ENCODE measurements around the gene CPPED1.
"Not testable (repeated sequence)": the region's sequence is repeated elsewhere in the genome, so short reads cannot be mapped to it uniquely, and the experiment has no call there.

Gene CPPED1

GRCh38 chr16:12769525-12769924, 34.2 kb downstream of the CPPED1 start:
- Histone ChIP-seq H3K9me3 (replicated peaks in 1 of 11) (peaks cover 0 to 11% (median 1%) of the 10 kb centered on the region in 11 experiments; a peak in 3 of 22 replicates), H3K4me1 (peaks cover 27 to 59% (median 42%) of the 10 kb centered on the region in 10 experiments), H4K20me1 (peaks cover 0 to 91% (median 11%) of the 10 kb centered on the region in 11 experiments; a peak in 10 of 22 replicates), H3K36me3 (peaks cover under 1 to 89% (median 19%) of the 10 kb centered on the region in 11 experiments; a peak in 17 of 22 replicates), H3K27ac (no peak overlapping the region), H3K27me3 (no peaks in the 10 kb centered on the region), H3K4me3 (no peak overlapping the region), H3K4me2 (peak overlapping the region in 8 of 11 experiments; percentile 56 to 87 (median 68); a peak in 8 of 22 replicates), H3K9ac (no peak overlapping the region)
- no peak for TF ChIP-seq Cebpa-rat (IDR thresholded peaks at IDR 0.05)

- Histone ChIP-seq H3K27me3 (no peaks in the 10 kb centered on the region), H4K20me1 (peaks cover 0 to 91% (median 7%) of the 10 kb centered on the region in 11 experiments; a peak in 10 of 22 replicates), H3K9ac (peak overlapping the region in 6 of 11 experiments; percentile 2 to 40 (median 18); a peak in 5 of 22 replicates), H3K4me3 (peak overlapping the region in 2 of 10 experiments; percentile 14 to 27; a peak in 3 of 20 replicates), H3K4me2 (peak overlapping the region; percentile 52 to 87 (median 65)), H3K27ac (peak overlapping the region in 7 of 11 experiments; percentile 17 to 57 (median 41); a peak in 11 of 22 replicates), H3K9me3 (replicated peaks in 1 of 11) (peaks cover 0 to 23% (median 4%) of the 10 kb centered on the region in 11 experiments; a peak in 5 of 22 replicates), H3K36me3 (peaks cover 0 to 89% (median 16%) of the 10 kb centered on the region in 11 experiments; a peak in 14 of 22 replicates), H3K4me1 (peaks cover 27 to 59% (median 42%) of the 10 kb centered on the region in 10 experiments)
- no peak for TF ChIP-seq Cebpa-rat (IDR thresholded peaks at IDR 0.05)
These were observed 35.8 kb downstream of the CPPED1 start for GRCh38 chr16:12767897-12768296.

- peak overlapping the region in 7 of 11 experiments; percentile 55 to 87 (median 70); a peak in 15 of 22 replicates for H3K4me2 ChIP-seq
- peaks cover 0 to 27% (median 4%) of the 10 kb centered on the region in 11 experiments; a peak in 7 of 22 replicates for H3K9me3 ChIP-seq (replicated peaks in 1 of 11)
- peaks cover 27 to 63% (median 44%) of the 10 kb centered on the region in 10 experiments for H3K4me1 ChIP-seq
- no peaks in the 10 kb centered on the region for H3K27me3 ChIP-seq
- peaks cover 0 to 91% (median 0%) of the 10 kb centered on the region in 11 experiments; a peak in 8 of 22 replicates for H4K20me1 ChIP-seq
- TF ChIP-seq Cebpa-rat (IDR thresholded peaks at IDR 0.05), result no peak
- no peak overlapping the region for H3K9ac ChIP-seq
- H3K36me3 ChIP-seq, result peaks cover 0 to 88% (median 18%) of the 10 kb centered on the region in 11 experiments; a peak in 14 of 22 replicates
- H3K27ac ChIP-seq, result no peak overlapping the region
- no peak overlapping the region for H3K4me3 ChIP-seq
These were observed 36.8 kb downstream of the CPPED1 start for GRCh38 chr16:12766853-12767252.

- not testable (repeated sequence) for H3K9ac ChIP-seq, H3K27ac ChIP-seq, H3K4me3 ChIP-seq, H3K27me3 ChIP-seq
- peaks cover 0 to 88% (median 22%) of the 10 kb centered on the region in 11 experiments; a peak in 15 of 22 replicates for H3K36me3 ChIP-seq
- H3K9me3 ChIP-seq (replicated peaks in 1 of 11), result peaks cover 0 to 32% (median 5%) of the 10 kb centered on the region in 11 experiments; a peak in 8 of 22 replicates
- peaks cover 0 to 91% (median 0%) of the 10 kb centered on the region in 11 experiments; a peak in 8 of 22 replicates for H4K20me1 ChIP-seq
- peaks cover 27 to 59% (median 40%) of the 10 kb centered on the region in 10 experiments for H3K4me1 ChIP-seq
- H3K4me2 ChIP-seq, result peak overlapping the region in 4 of 11 experiments; percentile 55 to 87 (median 78); a peak in 8 of 22 replicates
These were observed 37.5 kb downstream of the CPPED1 start for GRCh38 chr16:12766208-12766607.

GRCh38 chr16:12764813-12765488, 38.7 kb downstream of the CPPED1 start:
- TF ChIP-seq Cebpa-rat (IDR thresholded peaks at IDR 0.05), result no peak
- Histone ChIP-seq H3K4me1 (peaks cover 22 to 51% (median 37%) of the 10 kb centered on the region in 10 experiments), H4K20me1 (peaks cover 0 to 91% (median 0%) of the 10 kb centered on the region in 11 experiments; a peak in 7 of 22 replicates), H3K27me3 (no peaks in the 10 kb centered on the region), H3K4me2 (no peak overlapping the region), H3K9ac (no peak overlapping the region), H3K27ac (no peak overlapping the region), H3K9me3 (replicated peaks in 1 of 11) (peaks cover 0 to 41% (median 17%) of the 10 kb centered on the region in 11 experiments; a peak in 12 of 22 replicates), H3K4me3 (no peak overlapping the region), H3K36me3 (peaks cover 3 to 90% (median 23%) of the 10 kb centered on the region in 11 experiments; a peak in 17 of 22 replicates)

- Histone ChIP-seq H3K9ac (no peak overlapping the region), H4K20me1 (peaks cover 0 to 91% (median 0%) of the 10 kb centered on the region in 11 experiments; a peak in 7 of 22 replicates), H3K27me3 (no peaks in the 10 kb centered on the region), H3K9me3 (replicated peaks in 1 of 11) (peaks cover 0 to 42% (median 17%) of the 10 kb centered on the region in 11 experiments; a peak in 12 of 22 replicates), H3K27ac (no peak overlapping the region), H3K36me3 (peaks cover 3 to 92% (median 29%) of the 10 kb centered on the region in 11 experiments; a peak in 16 of 22 replicates), H3K4me2 (no peak overlapping the region), H3K4me1 (peaks cover 16 to 47% (median 33%) of the 10 kb centered on the region in 10 experiments), H3K4me3 (no peak overlapping the region)
- no peak for TF ChIP-seq Cebpa-rat (IDR thresholded peaks at IDR 0.05)
These were observed 40.2 kb downstream of the CPPED1 start for GRCh38 chr16:12763517-12763916.

GRCh38 chr16:12760819-12761611, 42.7 kb downstream of the CPPED1 start:
- Histone ChIP-seq H3K9ac (no peak overlapping the region), H4K20me1 (peaks cover 0 to 91% (median 8%) of the 10 kb centered on the region in 11 experiments; a peak in 10 of 22 replicates), H3K27me3 (no peaks in the 10 kb centered on the region), H3K27ac (no peak overlapping the region), H3K9me3 (replicated peaks in 1 of 11) (peaks cover 0 to 35% (median 17%) of the 10 kb centered on the region in 11 experiments; a peak in 12 of 22 replicates), H3K4me2 (no peak overlapping the region), H3K4me3 (no peak overlapping the region), H3K4me1 (peaks cover 0 to 24% (median 14%) of the 10 kb centered on the region in 10 experiments; a peak in 15 of 20 replicates), H3K36me3 (peaks cover 3 to 99% (median 29%) of the 10 kb centered on the region in 11 experiments; a peak in 15 of 22 replicates)
- no peak for TF ChIP-seq Cebpa-rat (IDR thresholded peaks at IDR 0.05)
